HG03095 (cell line): ENCODE results near the gene C5orf63.
"Not testable (repeated sequence)": the region's sequence is repeated elsewhere in the genome, so short reads cannot be mapped to it uniquely, and the experiment has no call there.

ENCODE experiments used
- ATAC-seq: cut with Tn5 transposase; IDR thresholded peaks from one replicate; pipeline ENCODE4 v1.9.1; 2021; ENCODE audit warnings: moderate library complexity; ENCODE audit not compliant: unreplicated experiment

The C5orf63 gene

GRCh38 chr5:127076315-127077129 is 3.2 kb upstream of the C5orf63 start:
- no peak for ATAC-seq

- ATAC-seq = no peak
Observed at GRCh38 chr5:127074466-127074865, 1.2 kb upstream of the C5orf63 start.

- ATAC-seq = no peak
Observed at GRCh38 chr5:127070243-127070642, 3.1 kb downstream of the C5orf63 start.

- no peak for ATAC-seq
Observed at GRCh38 chr5:127068493-127069214, 4.6 kb downstream of the C5orf63 start.

- no peak for ATAC-seq
Observed at GRCh38 chr5:127066721-127067120, 6.6 kb downstream of the C5orf63 start.

GRCh38 chr5:127064253-127064840 is 9.0 kb downstream of the C5orf63 start:
- no peak for ATAC-seq

- ATAC-seq = no peak
Observed at GRCh38 chr5:127063257-127063913, 9.9 kb downstream of the C5orf63 start.

- no peak for ATAC-seq
Observed at GRCh38 chr5:127061956-127062355, 11.3 kb downstream of the C5orf63 start.

GRCh38 chr5:127061537-127061936 is 11.8 kb downstream of the C5orf63 start:
- no peak for ATAC-seq

GRCh38 chr5:127060470-127060985 is 12.8 kb downstream of the C5orf63 start:
- no peak for ATAC-seq

- ATAC-seq = no peak
Observed at GRCh38 chr5:127056896-127057295, 16.4 kb downstream of the C5orf63 start.

GRCh38 chr5:127055880-127056653 is 17.2 kb downstream of the C5orf63 start:
- ATAC-seq = no peak

GRCh38 chr5:127053551-127053950 is 19.8 kb downstream of the C5orf63 start:
- ATAC-seq = not testable (repeated sequence)

GRCh38 chr5:127053049-127053448 is 20.3 kb downstream of the C5orf63 start:
- no peak for ATAC-seq

- no peak for ATAC-seq
Observed at GRCh38 chr5:127051591-127051990, 21.7 kb downstream of the C5orf63 start.

- ATAC-seq = no peak
Observed at GRCh38 chr5:127046343-127047072, 26.8 kb downstream of the C5orf63 start.

GRCh38 chr5:127042593-127042992 is 30.7 kb downstream of the C5orf63 start:
- no peak for ATAC-seq

GRCh38 chr5:127041571-127041970 is 31.7 kb downstream of the C5orf63 start:
- no peak for ATAC-seq

- ATAC-seq = no peak
Observed at GRCh38 chr5:127040796-127041520, 32.3 kb downstream of the C5orf63 start.
